Panc1 (cell line): ENCODE measurements around the gene NPLOC4. TPM values are rescaled to one million over a fixed set of nuclear protein-coding genes. Genes with fewer than 3 reads are reported as not detected.
A peak's percentile ranks its signal among the peaks of the same experiment; 100 is the strongest.

Experiments
- ATAC-seq: fragments of 200-7000 bp; cut with Tn5 transposase; 2 replicates; pipeline ENCODE4 v1.9.1; 2020; ENCODE audit warnings: mild to moderate bottlenecking, moderate library complexity
- BruUV-seq: library from RNA; stranded (reverse); fragments of 400-500 nt; replicated peaks from 2 replicates; lab custom pipeline; 2021; lab: Mats Ljungman, UMichigan
- CTCF ChIA-PET: fragments of 300-600 bp; sonication (Branson Sonifier 250); formaldehyde crosslinking; loops from one replicate; lab custom pipeline; 2022; ENCODE audit warnings: antibody characterized with exemption; lab: Charles Lee
- POLR2A ChIA-PET: fragments of 300-600 bp; sonication (Branson Sonifier 250); formaldehyde crosslinking; loops from one replicate; lab custom pipeline; 2022; ENCODE audit warnings: antibody characterized with exemption; lab: Charles Lee
- DNase-seq: peaks from one replicate; pipeline ENCODE4 v3.0.0-alpha.2; 2010; ENCODE audit warnings: low read depth, low spot score
- H3K27ac ChIP-seq: 2 replicates; pipeline ENCODE4 v1.5.1; 2011; ENCODE audit warnings: mild to moderate bottlenecking, low read length, inconsistent platforms
- H3K27me3 ChIP-seq: fragments of 200-500 bp; sonication (Bioruptor generic); 2 replicates; pipeline ENCODE4 v1.6.0; 2014; ENCODE audit warnings: low read length, inconsistent platforms; ENCODE audit not compliant: control insufficient read depth, insufficient read depth
- H3K36me3 ChIP-seq: fragments of 200-500 bp; sonication (Bioruptor generic); 2 replicates; pipeline ENCODE4 v1.5.1; 2014; ENCODE audit warnings: inconsistent platforms, mild to moderate bottlenecking, low read length, moderate library complexity; ENCODE audit not compliant: control insufficient read depth, insufficient read depth
- H3K4me1 ChIP-seq: 2 replicates; pipeline ENCODE4 v1.5.1; 2011; ENCODE audit warnings: inconsistent platforms, mild to moderate bottlenecking, low read length, moderate library complexity; ENCODE audit not compliant: control insufficient read depth, insufficient read depth
- H3K4me3 ChIP-seq, 2 experiments: 2 replicates each; pipeline ENCODE4 v1.5.1; 2011 to 2012; ENCODE audit warnings: low read depth in 2 of 2, low read length in 2 of 2, mild to moderate bottlenecking in 2 of 2, inconsistent platforms in 1 of 2, moderate library complexity in 1 of 2
- H3K9me3 ChIP-seq: fragments of 200-500 bp; sonication (Bioruptor generic); 2 replicates; pipeline ENCODE4 v1.5.1; 2014; ENCODE audit warnings: low read depth, mild to moderate bottlenecking, inconsistent platforms, low read length, moderate library complexity; ENCODE audit not compliant: control insufficient read depth, insufficient read depth
- CTCF ChIP-seq: fragments of 450-650 bp; IDR thresholded peaks from 2 replicates; pipeline ENCODE4 v1.5.1; 2017; ENCODE audit warnings: mild to moderate bottlenecking
- POLR2AphosphoS5 ChIP-seq: IDR thresholded peaks from 2 replicates; pipeline ENCODE4 v1.6.1; 2012; ENCODE audit warnings: mild to moderate bottlenecking, low read depth, low read length, moderate library complexity
- REST ChIP-seq, 2 experiments: IDR thresholded peaks; 2 replicates each; pipeline ENCODE4 v1.6.1; 2011 to 2012; ENCODE audit warnings: low read depth in 2 of 2, control low read depth in 1 of 2, low read length in 1 of 2, mild to moderate bottlenecking in 1 of 2, moderate library complexity in 1 of 2; ENCODE audit not compliant: insufficient read depth in 1 of 2
- SIN3A ChIP-seq: IDR thresholded peaks from 2 replicates; pipeline ENCODE4 v1.6.1; 2012; ENCODE audit warnings: low read depth, mild to moderate bottlenecking, low read length, moderate library complexity, borderline replicate concordance; ENCODE audit not compliant: insufficient read depth
- TCF7L2 ChIP-seq: IDR thresholded peaks from 2 replicates; pipeline ENCODE4 v1.6.1; 2011; ENCODE audit warnings: mild to moderate bottlenecking, low read depth, low read length, inconsistent platforms
- in situ Hi-C: cut with HindIII; loops from 2 replicates; pipeline ENCODE4 v1.10.0; 2016; ENCODE audit warnings: low sequenced_read_pairs, low pct_unique_long_range_greater_than_20kb
- intact Hi-C: fragments of 100-400 bp; cut with micrococcal nuclease; formaldehyde crosslinking; loops from one replicate; pipeline ENCODE4 v1.10.0; 2022; ENCODE audit not compliant: unreplicated experiment
- total RNA-seq: library from RNA; stranded (reverse); gene quantifications from one replicate; pipeline ENCODE4 v1.2.1, GENCODE V29; 2021; ENCODE audit not compliant: unreplicated experiment

NPLOC4 gene
- total RNA-seq, 1 experiment from 2014 or later, result 246 TPM

GRCh38 chr17:81656118-81656743 lies 19.3 kb upstream of the NPLOC4 start, which contains the start of gene PDE6G:
Gene PDE6G, minus strand, starts transcription at chr17:81656542. Its CDS starts 3,237 bp downstream, at chr17:81653305.
- ChIA-PET CTCF (no interaction called here), POLR2A (no interaction called here)

More at GRCh38 chr17:81656118-81656743, 19.3 kb upstream of the NPLOC4 start, which contains the start of gene PDE6G:
- Histone ChIP-seq H3K9me3 (no peaks in the 10 kb centered on the region), H3K4me3 (no peak within 1 kb of the TSS), H3K36me3 (no peaks in the 10 kb centered on the region), H3K4me1 (peaks cover 9% of the 10 kb centered on the region), H3K27me3 (no peaks in the 10 kb centered on the region), H3K27ac (0 out of 2 replicates have a peak within 1 kb of the TSS, but pooled peaks have one; percentile 9)
- ATAC-seq (no peak), DNase-seq (no peak)
- in situ Hi-C loops (no loop called here), intact Hi-C loops (no loop called here)
- TF ChIP-seq CTCF (no peak), POLR2AphosphoS5 (no peak), SIN3A (no peak), REST (IDR thresholded peaks at IDR 0.05; ENCODE audit: insufficient read depth in 1 of 2, low read depth in 2 of 2, low read length in 1 of 2) (no peak), TCF7L2 (no peak)
- no TSS peak for BruUV-seq
